HUES64 (cell line): ENCODE measurements around the gene PLAA.

Source experiments
- H3K27ac ChIP-seq: 2 replicates; pipeline ENCODE4 v1.7.0; 2013; ENCODE audit warnings: low read depth, low read length, inconsistent platforms
- H3K27me3 ChIP-seq: 2 replicates; pipeline ENCODE4 v1.6.1; 2013; ENCODE audit warnings: mild to moderate bottlenecking, low read length; ENCODE audit not compliant: insufficient read depth
- H3K36me3 ChIP-seq: 2 replicates; pipeline ENCODE4 v1.6.1; 2013; ENCODE audit warnings: mild to moderate bottlenecking, low read length; ENCODE audit not compliant: insufficient read depth
- H3K4me1 ChIP-seq: 2 replicates; pipeline ENCODE4 v1.6.1; 2013; ENCODE audit warnings: mild to moderate bottlenecking, low read length, moderate library complexity; ENCODE audit not compliant: insufficient read depth
- H3K4me3 ChIP-seq: 2 replicates; pipeline ENCODE4 v1.5.1; 2013; ENCODE audit warnings: mild to moderate bottlenecking, low read length, moderate library complexity
- H3K9ac ChIP-seq: 2 replicates; pipeline ENCODE4 v1.6.1; 2013; ENCODE audit warnings: mild to moderate bottlenecking, low read depth, low read length
- H3K9me3 ChIP-seq: 2 replicates; pipeline ENCODE4 v1.6.1; 2013; ENCODE audit warnings: low read depth, low read length; ENCODE audit not compliant: insufficient read depth
- WGBS: fragments of 150-250, 120-280 bp; methylation state at CpG from one replicate; pipeline ENCODE4 v1.1.7; 2013; ENCODE audit warnings: missing lambda C conversion rate; 5-methylcytosine and 5-hydroxymethylcytosine counted together

PLAA gene

DNA sequence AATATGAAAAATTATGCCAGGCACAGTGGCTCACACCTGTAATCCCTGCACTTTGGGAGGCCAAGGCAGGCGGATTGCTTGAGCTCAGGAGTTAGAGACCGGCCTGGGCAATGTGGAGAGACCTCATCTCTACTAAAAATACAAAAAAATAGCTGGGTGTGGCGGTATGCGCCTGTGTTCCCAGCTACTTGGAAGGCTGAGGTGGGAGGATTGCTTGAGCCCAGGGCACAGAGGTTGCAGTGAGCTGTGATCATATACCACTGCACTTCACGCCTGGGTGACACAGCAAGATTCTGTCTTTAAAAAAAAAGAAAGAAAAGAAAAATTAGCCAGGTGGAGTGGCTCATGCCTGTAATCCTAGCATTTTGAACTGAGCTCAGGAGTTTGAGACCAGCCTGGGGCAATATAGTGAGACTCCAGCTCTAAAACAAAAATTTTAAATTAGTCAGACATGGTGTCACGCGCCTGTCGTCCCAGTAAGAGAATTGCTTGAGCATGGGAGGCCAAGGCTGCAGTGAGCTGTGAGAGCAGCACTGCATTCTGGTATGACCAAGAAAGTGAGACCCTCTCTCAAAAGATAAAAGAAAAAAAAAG is 18.0 kb downstream of the PLAA start:
- H3K27ac ChIP-seq = no peak overlapping the region
- H3K27me3 ChIP-seq = no peaks in the 10 kb centered on the region
- no peak overlapping the region for H3K4me3 ChIP-seq
- no peaks in the 10 kb centered on the region for H3K4me1 ChIP-seq
- no peak overlapping the region for H3K9ac ChIP-seq
- H3K9me3 ChIP-seq = no peaks in the 10 kb centered on the region
- H3K36me3 ChIP-seq = peaks cover 72% of the 10 kb centered on the region
- WGBS = 93% methylated on average over 8 of the region's 8 CpGs

DNA sequence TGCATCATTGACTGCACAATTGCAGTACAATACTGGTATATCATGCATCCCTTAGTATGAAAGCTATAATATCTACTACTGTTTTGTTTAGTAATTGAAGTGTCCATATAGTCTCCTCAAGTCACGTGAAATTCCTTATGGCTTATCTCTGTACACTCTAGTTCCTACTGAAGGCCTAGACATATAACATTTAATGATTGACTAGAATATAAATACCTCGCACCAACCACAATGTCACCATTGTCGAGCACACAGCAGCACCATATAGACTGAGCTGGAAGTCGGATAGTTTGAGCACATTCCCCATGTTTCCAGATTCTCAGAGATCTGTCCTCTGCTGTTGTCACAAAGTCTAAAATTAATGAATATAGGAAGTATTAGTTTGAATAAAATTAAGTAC is 21.4 kb downstream of the PLAA start:
- no peak overlapping the region for H3K4me3 ChIP-seq
- H3K36me3 ChIP-seq = peaks cover 86% of the 10 kb centered on the region
- no peak overlapping the region for H3K27ac ChIP-seq
- H3K4me1 ChIP-seq = no peaks in the 10 kb centered on the region
- 94% methylated on average over 4 of the region's 4 CpGs for WGBS
- no peaks in the 10 kb centered on the region for H3K9me3 ChIP-seq
- no peak overlapping the region for H3K9ac ChIP-seq
- H3K27me3 ChIP-seq = no peaks in the 10 kb centered on the region

- WGBS = 90% methylated on average over 1 of the region's 1 CpG
- Histone ChIP-seq H3K9me3 (no peaks in the 10 kb centered on the region), H3K4me1 (no peaks in the 10 kb centered on the region), H3K27ac (no peak overlapping the region), H3K9ac (no peak overlapping the region), H3K36me3 (peaks cover 98% of the 10 kb centered on the region), H3K27me3 (no peaks in the 10 kb centered on the region), H3K4me3 (no peak overlapping the region)
These were observed 27.3 kb downstream of the PLAA start for GRCh38 chr9:26919698-26920097.

DNA sequence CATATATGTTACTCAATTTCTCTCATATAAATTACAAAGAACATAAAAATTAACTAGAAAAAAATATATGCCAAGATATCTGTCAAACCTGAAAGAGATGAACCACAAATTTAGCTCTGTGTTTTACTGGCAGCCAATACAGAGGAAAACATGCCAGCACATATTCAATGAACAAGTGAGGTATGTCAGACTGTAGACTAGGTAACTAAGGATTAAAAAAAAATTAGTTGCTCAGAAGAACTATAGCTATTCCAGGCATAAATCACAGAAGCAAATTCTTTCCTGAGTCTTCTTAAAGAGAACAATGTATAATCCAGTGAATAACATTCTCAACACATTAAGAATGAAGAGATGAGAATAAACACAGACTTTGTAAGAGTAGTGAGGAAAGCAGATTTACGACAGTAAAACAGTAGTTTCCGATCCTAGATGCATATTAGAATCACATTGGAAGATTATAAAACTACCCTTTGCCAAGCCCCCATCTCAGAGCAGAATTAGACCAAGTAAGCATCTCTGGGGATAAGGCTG is 33.8 kb downstream of the PLAA start:
- Histone ChIP-seq H3K27ac (no peak overlapping the region), H3K4me1 (no peaks in the 10 kb centered on the region), H3K9ac (no peak overlapping the region), H3K36me3 (peaks cover 91% of the 10 kb centered on the region), H3K27me3 (no peaks in the 10 kb centered on the region), H3K4me3 (no peak overlapping the region), H3K9me3 (no peaks in the 10 kb centered on the region)
- WGBS = 100% methylated on average over 2 of the region's 2 CpGs

DNA sequence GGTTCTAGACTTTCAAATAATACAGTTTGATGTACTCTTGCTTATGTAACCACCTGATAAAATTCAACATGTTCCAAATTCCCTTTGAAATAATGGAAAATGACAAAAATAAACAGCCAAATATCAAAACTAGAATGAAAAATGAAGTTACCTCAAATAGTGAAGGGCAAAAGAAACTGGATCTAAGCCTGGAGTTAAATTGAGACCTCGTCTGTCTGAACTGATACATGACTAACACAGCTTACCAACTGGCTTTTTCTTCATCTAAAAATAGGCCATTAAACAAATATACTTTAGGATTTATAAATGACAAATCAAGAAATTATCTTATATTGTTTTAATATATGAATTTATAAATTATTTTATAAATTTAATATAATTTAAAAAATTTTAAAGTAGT is 42.4 kb downstream of the PLAA start:
- no peaks in the 10 kb centered on the region for H3K27me3 ChIP-seq
- 100% methylated on average over 1 of the region's 1 CpG for WGBS
- no peaks in the 10 kb centered on the region for H3K4me1 ChIP-seq
- no peak overlapping the region for H3K27ac ChIP-seq
- H3K4me3 ChIP-seq = no peak overlapping the region
- H3K9me3 ChIP-seq = no peaks in the 10 kb centered on the region
- no peak overlapping the region for H3K9ac ChIP-seq
- peaks cover 61% of the 10 kb centered on the region for H3K36me3 ChIP-seq

GRCh38 chr9:26904070-26904469 is 43.0 kb downstream of the PLAA start:
- Histone ChIP-seq H3K9me3 (no peaks in the 10 kb centered on the region), H3K4me3 (no peak overlapping the region), H3K4me1 (no peaks in the 10 kb centered on the region), H3K27ac (no peak overlapping the region), H3K36me3 (peaks cover 56% of the 10 kb centered on the region), H3K27me3 (no peaks in the 10 kb centered on the region), H3K9ac (no peak overlapping the region)
- 98% methylated on average over 3 of the region's 3 CpGs for WGBS

DNA sequence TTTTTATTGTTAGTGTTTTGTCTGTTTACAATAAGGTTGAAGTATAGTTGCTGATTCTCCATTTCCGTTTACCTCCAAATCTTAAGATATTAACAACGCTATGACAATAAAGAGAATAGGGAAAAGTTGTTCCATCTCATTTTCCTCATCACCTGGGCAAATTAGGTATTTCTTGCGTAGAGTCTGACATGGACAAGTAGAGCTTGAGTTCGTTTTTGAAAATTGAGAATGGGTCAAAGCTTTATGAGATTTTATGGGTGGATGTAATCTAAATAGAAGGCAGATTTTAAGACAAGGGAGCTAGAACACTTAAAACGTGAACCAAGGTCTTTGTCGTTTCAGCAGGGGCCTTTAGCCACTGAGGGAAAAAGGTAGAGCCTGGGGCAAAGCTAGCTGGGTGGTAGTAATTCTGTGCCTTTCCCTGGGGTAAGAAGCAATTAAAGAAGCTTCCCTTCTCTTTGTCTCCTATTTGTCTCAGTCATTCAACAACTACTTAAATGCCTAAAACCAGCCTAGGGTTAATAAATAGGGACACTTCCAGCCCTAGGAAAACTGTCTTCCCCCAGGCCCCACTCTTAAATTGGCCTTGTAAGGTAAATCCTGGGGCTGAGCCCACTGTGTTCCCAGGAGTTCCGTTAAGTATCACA is 53.9 kb downstream of the PLAA start:
- Histone ChIP-seq H3K9me3 (no peaks in the 10 kb centered on the region), H3K4me1 (peaks cover 12% of the 10 kb centered on the region; the same call in 1 of the 2 replicates), H3K27ac (peak overlapping the region; percentile 98), H3K27me3 (no peaks in the 10 kb centered on the region), H3K36me3 (no peaks in the 10 kb centered on the region), H3K9ac (peak overlapping the region; percentile 97), H3K4me3 (peak overlapping the region; percentile 95)
- WGBS = 23% methylated on average over 5 of the region's 7 CpGs

DNA sequence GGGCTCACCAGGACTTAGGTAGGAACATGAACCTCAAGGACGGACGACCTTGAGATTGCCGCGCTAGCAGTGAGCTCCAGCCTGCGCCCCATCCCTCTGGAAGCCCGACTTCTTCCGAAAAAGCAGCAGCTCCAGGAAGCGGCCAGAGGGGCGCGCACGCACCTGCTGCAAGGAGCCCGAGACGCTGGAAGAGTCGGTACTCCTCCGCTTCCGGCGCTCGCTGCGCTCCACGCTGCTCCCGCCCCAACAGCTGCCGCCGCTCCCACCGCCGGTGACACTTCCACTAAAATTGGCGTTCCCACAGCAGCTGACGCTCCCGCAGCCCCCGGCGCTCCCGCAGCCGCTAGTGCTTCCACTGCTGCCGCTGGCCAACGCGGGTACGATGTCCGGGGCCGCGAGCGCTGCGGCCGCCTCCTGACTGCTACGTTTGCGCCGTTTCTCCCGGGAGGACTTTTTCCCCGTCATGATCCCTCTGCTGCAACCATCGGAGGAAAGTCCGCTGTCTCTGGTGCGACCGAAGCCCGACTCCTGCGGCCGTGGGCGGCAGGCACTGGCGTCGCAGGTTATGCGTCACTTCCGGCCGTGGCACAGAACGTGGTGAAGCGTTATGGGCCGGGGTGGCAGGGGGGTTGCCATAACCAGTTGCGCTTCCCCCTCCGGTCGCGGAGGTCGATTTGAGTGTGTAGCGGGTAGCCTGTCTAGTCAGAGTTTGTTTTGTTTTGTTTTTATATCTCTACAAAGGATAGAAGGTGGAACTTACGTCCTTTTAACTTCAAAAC is 54.6 kb downstream of the PLAA start, which contains the start of gene CAAP1:
CAAP1 (minus strand) TSS at position 552 of the 779 bp plus-strand sequence; CDS start at position 465, 87 bp downstream.
- no peaks in the 10 kb centered on the region for H3K27me3 ChIP-seq
- peak within 1 kb of the TSS; percentile 97 for H3K9ac ChIP-seq
- H3K36me3 ChIP-seq = peaks cover 1% of the 10 kb centered on the region; the same call in 1 of the 2 replicates
- under 1% methylated on average over 67 of the region's 70 CpGs for WGBS
- H3K4me3 ChIP-seq = peak within 1 kb of the TSS; percentile 95
- H3K27ac ChIP-seq = peak within 1 kb of the TSS; percentile 98
- H3K4me1 ChIP-seq = peaks cover 12% of the 10 kb centered on the region; the same call in 1 of the 2 replicates
- no peaks in the 10 kb centered on the region for H3K9me3 ChIP-seq

DNA sequence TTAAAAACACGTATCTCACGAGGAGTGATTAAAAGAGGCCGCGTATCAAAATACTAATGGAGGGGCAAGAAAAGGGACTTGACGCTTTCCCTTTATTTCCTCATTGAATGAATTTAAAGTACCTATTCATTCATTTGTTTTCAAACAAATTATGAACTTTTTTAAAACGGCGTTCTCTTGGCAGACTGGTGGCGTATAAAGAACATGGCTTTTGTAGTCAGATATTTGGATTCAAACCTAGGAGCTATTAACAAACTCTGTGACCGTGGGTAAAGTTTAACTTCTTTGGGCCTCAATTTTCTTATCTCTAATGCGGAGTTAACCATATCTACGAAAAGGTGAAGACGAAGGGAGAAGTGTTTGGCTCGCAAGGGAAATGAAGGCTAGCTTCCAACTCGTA is 55.3 kb downstream of the PLAA start:
- Histone ChIP-seq H3K27me3 (no peaks in the 10 kb centered on the region), H3K36me3 (peaks cover 8% of the 10 kb centered on the region), H3K4me3 (peak overlapping the region; percentile 95), H3K27ac (peak overlapping the region; percentile 98), H3K9me3 (no peaks in the 10 kb centered on the region), H3K9ac (peak overlapping the region; percentile 97), H3K4me1 (peaks cover 12% of the 10 kb centered on the region; the same call in 1 of the 2 replicates)
- 2% methylated on average over 14 of the region's 14 CpGs for WGBS

- no peak overlapping the region for H3K27ac ChIP-seq
- no peak overlapping the region for H3K9ac ChIP-seq
- no peaks in the 10 kb centered on the region for H3K27me3 ChIP-seq
- H3K4me1 ChIP-seq = peaks cover 8% of the 10 kb centered on the region; the same call in 1 of the 2 replicates
- peaks cover 14% of the 10 kb centered on the region for H3K9me3 ChIP-seq
- H3K36me3 ChIP-seq = peaks cover 41% of the 10 kb centered on the region
- H3K4me3 ChIP-seq = no peak overlapping the region
- WGBS = 90% methylated on average over 1 of the region's 1 CpG
These were observed 58.8 kb downstream of the PLAA start for GRCh38 chr9:26888271-26888670.

- no peaks in the 10 kb centered on the region for H3K27me3 ChIP-seq
- no peak overlapping the region for H3K9ac ChIP-seq
- H3K4me3 ChIP-seq = no peak overlapping the region
- 99% methylated on average over 3 of the region's 3 CpGs for whole genome bisulfite sequencing
- no peak overlapping the region for H3K27ac ChIP-seq
- H3K4me1 ChIP-seq = no peaks in the 10 kb centered on the region
- H3K9me3 ChIP-seq = peaks cover 27% of the 10 kb centered on the region
- peaks cover 92% of the 10 kb centered on the region for H3K36me3 ChIP-seq
These were observed 64.9 kb downstream of the PLAA start for GRCh38 chr9:26882154-26882553.
